ENCODE measurements around the gene TBCD.
A peak's percentile ranks its signal among the peaks of the same experiment; 100 is the strongest.

TBCD gene

GRCh38 chr17:82823004-82823403 is 71.1 kb downstream of the TBCD start:
- Histone ChIP-seq H3K18ac (ENCODE audit: low read length) (no peak overlapping the region), H4K8ac (ENCODE audit: low read depth, low read length) (no peak overlapping the region), H3K14ac (ENCODE audit: low read length) (no peak overlapping the region), H4K91ac (ENCODE audit: low read depth, low read length, poor library complexity) (no peak overlapping the region), H3K9me3 (replicated peaks in 1 of 2; ENCODE audit: control insufficient read depth in 2 of 2, insufficient read depth in 1 of 2, low read depth in 1 of 2, low read length in 2 of 2) (peaks cover 28 to 33% of the 10 kb centered on the region in 2 donors), H3K23ac (ENCODE audit: low read depth, low read length, poor library complexity) (peak overlapping the region; percentile 29), H2BK15ac (ENCODE audit: low read length) (no peak overlapping the region), H3K4me1 (ENCODE audit: control insufficient read depth in 2 of 2, insufficient read depth in 1 of 2, low read depth in 1 of 2, low read length in 2 of 2) (peaks cover 0 to 1% of the 10 kb centered on the region in 2 donors), H2BK120ac (ENCODE audit: low read depth, low read length) (no peak overlapping the region), H3K4me2 (ENCODE audit: insufficient read depth, low read length, poor library complexity, severe bottlenecking) (no peak overlapping the region), H3K79me1 (ENCODE audit: low read depth, low read length) (peaks cover 5% of the 10 kb centered on the region), H2BK12ac (ENCODE audit: low read length) (no peak overlapping the region), H3K9ac (ENCODE audit: low read depth, low read length, poor library complexity) (no peak overlapping the region), H3K36me3 (replicated peaks in 1 of 2; ENCODE audit: control insufficient read depth in 2 of 2, insufficient read depth in 2 of 2, low read length in 2 of 2) (peaks cover 24 to 75% of the 10 kb centered on the region in 2 donors), H3K4me3 (ENCODE audit: low read length in 2 of 2) (no peak overlapping the region), H2BK5ac (ENCODE audit: low read length) (no peak overlapping the region), H3K27ac (replicated peaks; ENCODE audit: low read length) (no peak overlapping the region), H2AK5ac (ENCODE audit: low read depth, low read length) (no peak overlapping the region), H2AFZ (ENCODE audit: low read length) (no peak overlapping the region), H3K27me3 (ENCODE audit: control insufficient read depth in 3 of 3, insufficient read depth in 3 of 3, low read depth in 1 of 3, low read length in 3 of 3) (no peaks in the 10 kb centered on the region), H3K4ac (ENCODE audit: low read length) (no peak overlapping the region)
- DNase-seq (ENCODE audit: low spot score), result no peak
- no CpG with 5 or more reads among the region's 5 CpGs for WGBS, 2 donors (ENCODE audit: extremely low coverage in 2 of 2, insufficient read length in 2 of 2, insufficient replicate concordance in 1 of 2)

GRCh38 chr17:82825540-82826124 is 73.8 kb downstream of the TBCD start:
- Histone ChIP-seq H2BK120ac (ENCODE audit: low read depth, low read length) (no peak overlapping the region), H3K36me3 (replicated peaks in 1 of 2; ENCODE audit: control insufficient read depth in 2 of 2, insufficient read depth in 2 of 2, low read length in 2 of 2) (peaks cover 24 to 76% of the 10 kb centered on the region in 2 donors), H4K91ac (ENCODE audit: low read depth, low read length, poor library complexity) (no peak overlapping the region), H3K27me3 (ENCODE audit: control insufficient read depth in 3 of 3, insufficient read depth in 3 of 3, low read depth in 1 of 3, low read length in 3 of 3) (no peaks in the 10 kb centered on the region), H3K18ac (ENCODE audit: low read length) (no peak overlapping the region), H3K79me1 (ENCODE audit: low read depth, low read length) (peaks cover 20% of the 10 kb centered on the region), H3K14ac (ENCODE audit: low read length) (no peak overlapping the region), H3K4ac (ENCODE audit: low read length) (no peak overlapping the region), H2BK5ac (ENCODE audit: low read length) (no peak overlapping the region), H3K4me3 (ENCODE audit: low read length in 2 of 2) (no peak overlapping the region), H2AK5ac (ENCODE audit: low read depth, low read length) (no peak overlapping the region), H3K4me2 (ENCODE audit: insufficient read depth, low read length, poor library complexity, severe bottlenecking) (no peak overlapping the region), H2AFZ (ENCODE audit: low read length) (no peak overlapping the region), H4K8ac (ENCODE audit: low read depth, low read length) (no peak overlapping the region), H2BK12ac (ENCODE audit: low read length) (no peak overlapping the region), H3K27ac (replicated peaks; ENCODE audit: low read length) (no peak overlapping the region), H3K23ac (ENCODE audit: low read depth, low read length, poor library complexity) (no peak overlapping the region), H3K9ac (ENCODE audit: low read depth, low read length, poor library complexity) (no peak overlapping the region), H3K9me3 (replicated peaks in 1 of 2; ENCODE audit: control insufficient read depth in 2 of 2, insufficient read depth in 1 of 2, low read depth in 1 of 2, low read length in 2 of 2) (peaks cover 17 to 24% of the 10 kb centered on the region in 2 donors), H3K4me1 (ENCODE audit: control insufficient read depth in 2 of 2, insufficient read depth in 1 of 2, low read depth in 1 of 2, low read length in 2 of 2) (peaks cover 0 to 4% of the 10 kb centered on the region in 2 donors), H2BK15ac (ENCODE audit: low read length) (no peak overlapping the region)
- DNase-seq (ENCODE audit: low spot score), result no peak
- WGBS, 2 donors (ENCODE audit: extremely low coverage in 2 of 2, insufficient read length in 2 of 2, insufficient replicate concordance in 1 of 2), result no CpG with 5 or more reads among the region's 8 CpGs

DNA sequence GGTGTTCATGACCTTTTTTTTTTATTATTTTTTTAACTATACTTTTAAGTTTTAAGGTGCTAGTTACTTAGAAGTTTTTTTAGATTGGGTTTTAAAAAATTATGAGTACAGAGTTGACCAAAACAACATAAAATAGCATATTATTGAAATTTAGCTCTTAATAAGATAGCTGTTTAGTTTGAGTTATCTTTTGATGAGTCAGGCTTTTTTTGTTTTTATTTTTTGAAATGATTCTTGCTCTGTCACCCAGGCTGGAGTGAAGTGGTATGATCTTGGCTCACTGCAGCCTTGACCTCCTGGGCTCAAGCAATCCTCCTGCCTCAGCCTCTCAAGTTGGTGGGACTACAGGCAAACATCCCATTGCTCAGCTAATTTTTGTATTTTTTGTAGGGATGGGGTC is 74.3 kb downstream of the TBCD start:
- Histone ChIP-seq H3K27ac (replicated peaks; ENCODE audit: low read length) (no peak overlapping the region), H3K14ac (ENCODE audit: low read length) (no peak overlapping the region), H3K18ac (ENCODE audit: low read length) (no peak overlapping the region), H2BK5ac (ENCODE audit: low read length) (no peak overlapping the region), H3K9me3 (replicated peaks in 1 of 2; ENCODE audit: control insufficient read depth in 2 of 2, insufficient read depth in 1 of 2, low read depth in 1 of 2, low read length in 2 of 2) (peaks cover 12 to 20% of the 10 kb centered on the region in 2 donors), H3K4me3 (ENCODE audit: low read length in 2 of 2) (no peak overlapping the region), H3K9ac (ENCODE audit: low read depth, low read length, poor library complexity) (no peak overlapping the region), H3K36me3 (replicated peaks in 1 of 2; ENCODE audit: control insufficient read depth in 2 of 2, insufficient read depth in 2 of 2, low read length in 2 of 2) (peaks cover 28 to 77% of the 10 kb centered on the region in 2 donors), H4K91ac (ENCODE audit: low read depth, low read length, poor library complexity) (no peak overlapping the region), H3K23ac (ENCODE audit: low read depth, low read length, poor library complexity) (no peak overlapping the region), H3K4me2 (ENCODE audit: insufficient read depth, low read length, poor library complexity, severe bottlenecking) (no peak overlapping the region), H2AK5ac (ENCODE audit: low read depth, low read length) (no peak overlapping the region), H2BK15ac (ENCODE audit: low read length) (no peak overlapping the region), H3K4me1 (ENCODE audit: control insufficient read depth in 2 of 2, insufficient read depth in 1 of 2, low read depth in 1 of 2, low read length in 2 of 2) (peaks cover 0 to 4% of the 10 kb centered on the region in 2 donors), H2AFZ (ENCODE audit: low read length) (no peak overlapping the region), H2BK12ac (ENCODE audit: low read length) (no peak overlapping the region), H3K4ac (ENCODE audit: low read length) (no peak overlapping the region), H4K8ac (ENCODE audit: low read depth, low read length) (no peak overlapping the region), H3K79me1 (ENCODE audit: low read depth, low read length) (peaks cover 20% of the 10 kb centered on the region), H3K27me3 (ENCODE audit: control insufficient read depth in 3 of 3, insufficient read depth in 3 of 3, low read depth in 1 of 3, low read length in 3 of 3) (no peaks in the 10 kb centered on the region), H2BK120ac (ENCODE audit: low read depth, low read length) (no peak overlapping the region)
- DNase-seq (ENCODE audit: low spot score), result no peak

DNA sequence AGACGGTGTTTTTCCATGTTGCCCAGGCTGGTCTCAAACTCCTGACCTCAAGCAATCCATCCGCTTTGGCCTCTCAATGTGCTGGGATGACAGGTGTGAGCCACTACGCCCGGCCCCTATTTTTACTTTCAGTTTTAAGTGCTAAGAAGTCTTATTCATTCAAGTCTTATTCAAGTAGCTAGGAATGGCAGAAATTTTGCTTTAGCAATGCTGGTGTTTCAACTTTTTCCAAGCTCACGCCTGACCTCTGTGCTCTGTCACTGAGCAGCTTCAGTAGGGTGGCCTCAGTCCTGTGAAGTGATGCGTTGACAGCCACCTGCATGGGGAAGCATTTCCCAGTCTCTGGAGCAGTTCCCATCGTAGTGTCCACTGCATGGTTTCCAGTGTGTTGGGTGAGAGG is 75.1 kb downstream of the TBCD start:
- WGBS, 2 donors (ENCODE audit: extremely low coverage in 2 of 2, insufficient read length in 2 of 2, insufficient replicate concordance in 1 of 2), result no CpG with 5 or more reads among the region's 7 CpGs

More for the DNA sequence above, 75.1 kb downstream of the TBCD start:
- H2BK12ac ChIP-seq (ENCODE audit: low read length), result no peak overlapping the region
- no peak overlapping the region for H3K4me2 ChIP-seq (ENCODE audit: insufficient read depth, low read length, poor library complexity, severe bottlenecking)
- no peak overlapping the region for H2BK5ac ChIP-seq (ENCODE audit: low read length)
- H3K4ac ChIP-seq (ENCODE audit: low read length), result no peak overlapping the region
- H3K4me3 ChIP-seq (ENCODE audit: low read length in 2 of 2), result no peak overlapping the region
- H2BK120ac ChIP-seq (ENCODE audit: low read depth, low read length), result no peak overlapping the region
- H2AFZ ChIP-seq (ENCODE audit: low read length), result no peak overlapping the region
- no peak for DNase-seq (ENCODE audit: low spot score)
- peaks cover 29 to 72% of the 10 kb centered on the region in 2 donors for H3K36me3 ChIP-seq (replicated peaks in 1 of 2; ENCODE audit: control insufficient read depth in 2 of 2, insufficient read depth in 2 of 2, low read length in 2 of 2)
- H3K27me3 ChIP-seq (ENCODE audit: control insufficient read depth in 3 of 3, insufficient read depth in 3 of 3, low read depth in 1 of 3, low read length in 3 of 3), result no peaks in the 10 kb centered on the region
- peaks cover 21% of the 10 kb centered on the region for H3K79me1 ChIP-seq (ENCODE audit: low read depth, low read length)
- peaks cover 0 to 4% of the 10 kb centered on the region in 2 donors for H3K4me1 ChIP-seq (ENCODE audit: control insufficient read depth in 2 of 2, insufficient read depth in 1 of 2, low read depth in 1 of 2, low read length in 2 of 2)
- H2BK15ac ChIP-seq (ENCODE audit: low read length), result no peak overlapping the region
- H4K91ac ChIP-seq (ENCODE audit: low read depth, low read length, poor library complexity), result no peak overlapping the region
- no peak overlapping the region for H3K23ac ChIP-seq (ENCODE audit: low read depth, low read length, poor library complexity)
- H2AK5ac ChIP-seq (ENCODE audit: low read depth, low read length), result no peak overlapping the region
- no peak overlapping the region for H3K18ac ChIP-seq (ENCODE audit: low read length)
- H3K9me3 ChIP-seq (replicated peaks in 1 of 2; ENCODE audit: control insufficient read depth in 2 of 2, insufficient read depth in 1 of 2, low read depth in 1 of 2, low read length in 2 of 2), result peaks cover 7 to 18% of the 10 kb centered on the region in 2 donors
- no peak overlapping the region for H3K14ac ChIP-seq (ENCODE audit: low read length)
- H4K8ac ChIP-seq (ENCODE audit: low read depth, low read length), result no peak overlapping the region
- no peak overlapping the region for H3K9ac ChIP-seq (ENCODE audit: low read depth, low read length, poor library complexity)
- no peak overlapping the region for H3K27ac ChIP-seq (replicated peaks; ENCODE audit: low read length)
